Measurements from ENCODE around the gene ZC3H7B. TPM values are rescaled to one million over a fixed set of nuclear protein-coding genes. Genes with fewer than 3 reads are reported as not detected.

Gene ZC3H7B
- total RNA-seq, 1 donor from 2014 or later = 54.7 TPM

DNA sequence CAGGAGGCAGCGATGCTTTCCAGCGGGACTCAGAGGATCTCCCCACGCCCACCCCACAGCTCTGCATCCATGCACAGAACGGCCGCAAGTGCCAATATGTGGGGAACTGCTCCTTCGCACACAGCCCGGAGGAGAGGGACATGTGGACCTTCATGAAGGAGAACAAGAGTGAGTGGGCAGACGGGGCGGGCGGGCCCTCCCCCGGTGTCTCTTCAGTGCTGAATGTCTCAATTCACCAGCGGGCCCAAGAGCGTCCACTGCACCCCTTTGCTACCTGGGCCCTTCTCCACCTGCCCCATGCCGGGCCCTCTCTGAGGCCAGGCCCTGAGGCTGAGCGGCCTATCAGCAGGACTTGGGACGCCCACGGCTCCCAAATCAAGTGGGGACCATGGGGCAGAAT is 54.6 kb downstream of the ZC3H7B start:
- TF ChIP-seq, protein P1, sequence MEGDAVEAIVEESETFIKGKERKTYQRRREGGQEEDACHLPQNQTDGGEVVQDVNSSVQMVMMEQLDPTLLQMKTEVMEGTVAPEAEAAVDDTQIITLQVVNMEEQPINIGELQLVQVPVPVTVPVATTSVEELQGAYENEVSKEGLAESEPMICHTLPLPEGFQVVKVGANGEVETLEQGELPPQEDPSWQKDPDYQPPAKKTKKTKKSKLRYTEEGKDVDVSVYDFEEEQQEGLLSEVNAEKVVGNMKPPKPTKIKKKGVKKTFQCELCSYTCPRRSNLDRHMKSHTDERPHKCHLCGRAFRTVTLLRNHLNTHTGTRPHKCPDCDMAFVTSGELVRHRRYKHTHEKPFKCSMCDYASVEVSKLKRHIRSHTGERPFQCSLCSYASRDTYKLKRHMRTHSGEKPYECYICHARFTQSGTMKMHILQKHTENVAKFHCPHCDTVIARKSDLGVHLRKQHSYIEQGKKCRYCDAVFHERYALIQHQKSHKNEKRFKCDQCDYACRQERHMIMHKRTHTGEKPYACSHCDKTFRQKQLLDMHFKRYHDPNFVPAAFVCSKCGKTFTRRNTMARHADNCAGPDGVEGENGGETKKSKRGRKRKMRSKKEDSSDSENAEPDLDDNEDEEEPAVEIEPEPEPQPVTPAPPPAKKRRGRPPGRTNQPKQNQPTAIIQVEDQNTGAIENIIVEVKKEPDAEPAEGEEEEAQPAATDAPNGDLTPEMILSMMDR (IDR thresholded peaks at IDR 0.05) = no peak
- Mint-ChIP-seq H3K27ac (ENCODE audit: unreplicated experiment) (no peak overlapping the region), H3K27me3 (ENCODE audit: low read depth) (no peaks in the 10 kb centered on the region), H3K9me3 (ENCODE audit: low read depth) (no peaks in the 10 kb centered on the region), H3K4me1 (ENCODE audit: low read depth) (peaks cover 16% of the 10 kb centered on the region), H3K4me3 (ENCODE audit: unreplicated experiment) (no peak overlapping the region), H3K36me3 (ENCODE audit: low read depth) (peaks cover 16% of the 10 kb centered on the region)
- DNase-seq (ENCODE audit: low spot score) = no peak

DNA sequence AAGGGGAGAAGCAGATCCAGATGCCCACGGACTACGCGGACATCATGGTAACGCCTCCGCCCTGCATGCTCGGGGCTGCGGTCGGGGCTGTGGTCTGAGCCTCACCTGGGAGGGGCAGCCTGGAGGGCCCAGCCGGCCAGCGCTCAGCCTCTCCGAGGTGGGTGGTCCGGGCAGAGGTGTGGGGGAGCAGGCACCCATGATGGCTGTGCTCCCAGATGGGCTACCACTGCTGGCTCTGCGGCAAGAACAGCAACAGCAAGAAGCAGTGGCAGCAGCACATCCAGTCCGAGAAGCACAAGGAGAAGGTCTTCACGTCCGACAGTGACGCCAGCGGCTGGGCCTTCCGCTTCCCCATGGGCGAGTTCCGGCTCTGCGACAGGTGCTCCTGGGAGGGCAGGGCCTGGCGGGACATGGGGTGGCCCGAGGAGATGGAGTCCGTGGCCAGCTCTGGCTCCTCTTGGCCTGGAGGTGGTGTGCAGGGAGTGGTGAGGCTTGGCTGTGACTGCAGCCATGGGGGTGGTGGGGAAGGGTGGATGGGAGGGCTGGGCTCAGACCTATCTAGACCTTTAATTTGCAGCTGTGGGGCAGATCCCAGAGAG is 55.2 kb downstream of the ZC3H7B start:
- no peak for DNase-seq (ENCODE audit: low spot score)
- Mint-ChIP-seq H3K4me1 (ENCODE audit: low read depth) (peaks cover 15% of the 10 kb centered on the region), H3K36me3 (ENCODE audit: low read depth) (peaks cover 17% of the 10 kb centered on the region), H3K9me3 (ENCODE audit: low read depth) (peaks cover 1% of the 10 kb centered on the region), H3K27ac (ENCODE audit: unreplicated experiment) (no peak overlapping the region), H3K27me3 (ENCODE audit: low read depth) (no peaks in the 10 kb centered on the region), H3K4me3 (ENCODE audit: unreplicated experiment) (no peak overlapping the region)
- TF ChIP-seq, protein P1 (IDR thresholded peaks at IDR 0.05) = no peak

DNA sequence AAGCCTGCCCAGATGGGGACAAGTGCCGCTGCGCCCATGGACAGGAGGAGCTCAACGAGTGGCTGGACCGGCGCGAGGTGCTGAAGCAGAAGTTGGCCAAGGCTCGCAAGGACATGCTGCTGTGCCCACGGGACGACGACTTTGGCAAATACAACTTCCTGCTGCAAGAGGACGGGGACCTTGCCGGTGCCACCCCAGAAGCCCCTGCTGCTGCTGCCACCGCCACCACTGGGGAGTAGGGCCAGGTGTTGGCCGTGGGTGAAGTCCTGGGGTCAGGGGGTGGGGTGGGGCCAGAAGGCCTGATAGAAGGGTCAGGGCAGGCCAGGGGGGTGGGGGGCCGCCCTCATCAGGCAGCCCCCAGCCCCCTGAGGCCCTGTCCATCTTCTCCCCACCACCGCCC is 55.9 kb downstream of the ZC3H7B start:
- TF ChIP-seq, protein P1 (IDR thresholded peaks at IDR 0.05) = no peak
- no peak overlapping the region for H3K27ac Mint-ChIP-seq (ENCODE audit: unreplicated experiment)
- peaks cover 3% of the 10 kb centered on the region for H3K9me3 Mint-ChIP-seq (ENCODE audit: low read depth)
- no peaks in the 10 kb centered on the region for H3K27me3 Mint-ChIP-seq (ENCODE audit: low read depth)
- DNase-seq (ENCODE audit: low spot score) = no peak
- H3K4me1 Mint-ChIP-seq (ENCODE audit: low read depth) = peaks cover 12% of the 10 kb centered on the region
- no peak overlapping the region for H3K4me3 Mint-ChIP-seq (ENCODE audit: unreplicated experiment)
- peaks cover 16% of the 10 kb centered on the region for H3K36me3 Mint-ChIP-seq (ENCODE audit: low read depth)

DNA sequence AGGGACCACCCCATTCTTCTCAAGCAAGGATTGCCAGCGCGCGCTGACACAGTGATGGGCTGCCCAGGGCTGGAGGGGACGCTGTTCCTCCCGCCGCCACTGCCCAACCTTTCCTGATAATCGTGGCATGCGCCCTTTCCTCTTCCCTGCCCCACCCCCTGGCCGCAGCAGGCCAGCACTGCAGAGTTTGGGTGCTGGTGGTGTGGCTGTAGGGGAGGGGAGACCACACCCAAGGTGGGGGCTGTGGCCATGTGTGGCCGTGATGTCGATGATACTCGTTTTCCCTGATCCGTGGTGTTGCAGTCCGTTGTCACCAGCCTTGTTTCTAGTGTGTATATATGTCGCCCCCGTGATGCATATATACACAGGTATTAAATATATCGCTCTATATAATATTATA is 57.6 kb downstream of the ZC3H7B start:
- no peaks in the 10 kb centered on the region for H3K27me3 Mint-ChIP-seq (ENCODE audit: low read depth)
- peaks cover 10% of the 10 kb centered on the region for H3K36me3 Mint-ChIP-seq (ENCODE audit: low read depth)
- H3K4me3 Mint-ChIP-seq (ENCODE audit: unreplicated experiment) = no peak overlapping the region
- TF ChIP-seq, protein P1 (IDR thresholded peaks at IDR 0.05) = no peak
- no peak overlapping the region for H3K27ac Mint-ChIP-seq (ENCODE audit: unreplicated experiment)
- H3K4me1 Mint-ChIP-seq (ENCODE audit: low read depth) = peaks cover 11% of the 10 kb centered on the region
- peaks cover 3% of the 10 kb centered on the region for H3K9me3 Mint-ChIP-seq (ENCODE audit: low read depth)
- DNase-seq (ENCODE audit: low spot score) = no peak

DNA sequence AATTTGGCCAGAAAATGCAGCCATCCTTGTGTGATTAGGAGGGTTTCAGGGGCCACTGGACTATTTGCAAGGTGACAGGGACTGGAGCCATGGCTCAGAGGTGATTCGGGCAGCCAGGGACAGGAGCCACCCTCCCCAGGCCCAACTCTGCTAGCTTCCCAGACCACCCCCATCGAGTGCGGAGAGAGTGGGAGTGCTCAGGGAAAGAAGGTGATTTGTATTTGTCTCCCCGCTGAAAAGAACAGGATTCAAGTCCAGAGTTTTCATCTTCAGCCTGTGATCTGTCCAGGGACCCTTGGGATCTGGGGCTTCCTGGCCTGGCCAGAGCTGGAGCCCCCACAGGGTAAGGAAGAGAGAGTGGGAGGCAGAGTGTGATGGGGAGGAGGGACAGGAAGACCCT is 58.1 kb downstream of the ZC3H7B start:
- TF ChIP-seq, protein P1 (IDR thresholded peaks at IDR 0.05) = no peak
- no peak for DNase-seq (ENCODE audit: low spot score)
- Mint-ChIP-seq H3K27ac (ENCODE audit: unreplicated experiment) (no peak overlapping the region), H3K4me1 (ENCODE audit: low read depth) (peaks cover 11% of the 10 kb centered on the region), H3K9me3 (ENCODE audit: low read depth) (peaks cover 3% of the 10 kb centered on the region), H3K4me3 (ENCODE audit: unreplicated experiment) (no peak overlapping the region), H3K36me3 (ENCODE audit: low read depth) (peaks cover 8% of the 10 kb centered on the region), H3K27me3 (ENCODE audit: low read depth) (no peaks in the 10 kb centered on the region)
